Parathyroid adenoma (tissue), 2 donors: Measurements from ENCODE around the gene DOLK.

ENCODE experiments used
- H2AFZ ChIP-seq: fragments of 300-600 bp; sonication (generic); one replicate; pipeline ENCODE4 v1.7.0; 2017; ENCODE audit warnings: antibody characterized with exemption, mild to moderate bottlenecking
- H3K27ac ChIP-seq: fragments of 300-600 bp; sonication (generic); one replicate; pipeline ENCODE4 v1.7.0; 2017
- H3K27me3 ChIP-seq: fragments of 300-600 bp; sonication (generic); one replicate; pipeline ENCODE4 v1.7.0; 2017; ENCODE audit warnings: low read length; ENCODE audit not compliant: control insufficient read depth, insufficient read depth
- H3K36me3 ChIP-seq: fragments of 300-600 bp; sonication (generic); one replicate; pipeline ENCODE4 v1.7.0; 2017; ENCODE audit warnings: low read length; ENCODE audit not compliant: control insufficient read depth, insufficient read depth
- H3K4me1 ChIP-seq: fragments of 300-600 bp; sonication (generic); one replicate; pipeline ENCODE4 v1.7.0; 2017; ENCODE audit warnings: control low read depth
- H3K4me2 ChIP-seq: fragments of 300-600 bp; sonication (generic); one replicate; pipeline ENCODE4 v1.7.0; 2017; ENCODE audit warnings: low read length
- H3K4me3 ChIP-seq: fragments of 300-600 bp; sonication (generic); one replicate; pipeline ENCODE4 v1.7.0; 2017; ENCODE audit warnings: low read depth, low read length
- H3K79me2 ChIP-seq: fragments of 300-600 bp; sonication (generic); one replicate; pipeline ENCODE4 v1.7.0; 2017; ENCODE audit warnings: control low read depth
- H3K9ac ChIP-seq: fragments of 300-600 bp; sonication (generic); one replicate; pipeline ENCODE4 v1.7.0; 2017; ENCODE audit warnings: mild to moderate bottlenecking
- H3K9me3 ChIP-seq: fragments of 300-600 bp; sonication (generic); one replicate; pipeline ENCODE4 v1.7.0; 2017; ENCODE audit warnings: low read length; ENCODE audit not compliant: control insufficient read depth
- TF ChIP-seq, protein P1 (sequence below): fragments of 300-600 bp; sonication (generic); IDR thresholded peaks from one replicate; pipeline ENCODE4 v1.7.0; 2017; ENCODE audit warnings: antibody characterized with exemption, mild to moderate bottlenecking
- donor health status: primary hyperparathyroidism.

The DOLK gene

GRCh38 chr9:128940946-128941755, 6.3 kb downstream of the DOLK start:
- no peaks in the 10 kb centered on the region for H3K4me1 ChIP-seq
- no peaks in the 10 kb centered on the region for H3K9me3 ChIP-seq
- H3K79me2 ChIP-seq: no peaks in the 10 kb centered on the region
- H3K4me2 ChIP-seq: no peak overlapping the region
- no peak overlapping the region for H3K9ac ChIP-seq
- H3K36me3 ChIP-seq: no peaks in the 10 kb centered on the region
- TF ChIP-seq, protein P1, sequence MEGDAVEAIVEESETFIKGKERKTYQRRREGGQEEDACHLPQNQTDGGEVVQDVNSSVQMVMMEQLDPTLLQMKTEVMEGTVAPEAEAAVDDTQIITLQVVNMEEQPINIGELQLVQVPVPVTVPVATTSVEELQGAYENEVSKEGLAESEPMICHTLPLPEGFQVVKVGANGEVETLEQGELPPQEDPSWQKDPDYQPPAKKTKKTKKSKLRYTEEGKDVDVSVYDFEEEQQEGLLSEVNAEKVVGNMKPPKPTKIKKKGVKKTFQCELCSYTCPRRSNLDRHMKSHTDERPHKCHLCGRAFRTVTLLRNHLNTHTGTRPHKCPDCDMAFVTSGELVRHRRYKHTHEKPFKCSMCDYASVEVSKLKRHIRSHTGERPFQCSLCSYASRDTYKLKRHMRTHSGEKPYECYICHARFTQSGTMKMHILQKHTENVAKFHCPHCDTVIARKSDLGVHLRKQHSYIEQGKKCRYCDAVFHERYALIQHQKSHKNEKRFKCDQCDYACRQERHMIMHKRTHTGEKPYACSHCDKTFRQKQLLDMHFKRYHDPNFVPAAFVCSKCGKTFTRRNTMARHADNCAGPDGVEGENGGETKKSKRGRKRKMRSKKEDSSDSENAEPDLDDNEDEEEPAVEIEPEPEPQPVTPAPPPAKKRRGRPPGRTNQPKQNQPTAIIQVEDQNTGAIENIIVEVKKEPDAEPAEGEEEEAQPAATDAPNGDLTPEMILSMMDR: no peak
- no peak overlapping the region for H3K4me3 ChIP-seq
- no peak overlapping the region for H2AFZ ChIP-seq
- H3K27me3 ChIP-seq: no peaks in the 10 kb centered on the region
- peak overlapping the region; percentile 15 for H3K27ac ChIP-seq

- Histone ChIP-seq H3K9me3 (no peaks in the 10 kb centered on the region), H3K27me3 (no peaks in the 10 kb centered on the region), H3K79me2 (no peaks in the 10 kb centered on the region), H3K36me3 (no peaks in the 10 kb centered on the region), H3K9ac (no peak overlapping the region), H2AFZ (no peak overlapping the region), H3K4me3 (no peak overlapping the region), H3K4me2 (no peak overlapping the region), H3K27ac (no peak overlapping the region), H3K4me1 (no peaks in the 10 kb centered on the region)
- TF ChIP-seq, protein P1: no peak
Measured at GRCh38 chr9:128940271-128940921, 7.0 kb downstream of the DOLK start.

- TF ChIP-seq, protein P1: no peak
- Histone ChIP-seq H3K36me3 (no peaks in the 10 kb centered on the region), H3K4me2 (no peak overlapping the region), H3K27ac (no peak overlapping the region), H2AFZ (no peak overlapping the region), H3K9me3 (no peaks in the 10 kb centered on the region), H3K79me2 (no peaks in the 10 kb centered on the region), H3K4me3 (no peak overlapping the region), H3K27me3 (no peaks in the 10 kb centered on the region), H3K9ac (no peak overlapping the region), H3K4me1 (no peaks in the 10 kb centered on the region)
Measured at GRCh38 chr9:128937310-128938165, 9.9 kb downstream of the DOLK start.

- TF ChIP-seq, protein P1: no peak
- Histone ChIP-seq H3K36me3 (no peaks in the 10 kb centered on the region), H3K27ac (no peak overlapping the region)
Measured at GRCh38 chr9:128936171-128936865, 11.1 kb downstream of the DOLK start.

More at GRCh38 chr9:128936171-128936865, 11.1 kb downstream of the DOLK start:
- Histone ChIP-seq H3K79me2 (no peaks in the 10 kb centered on the region), H3K4me1 (no peaks in the 10 kb centered on the region), H2AFZ (no peak overlapping the region), H3K4me2 (no peak overlapping the region), H3K9ac (no peak overlapping the region), H3K9me3 (no peaks in the 10 kb centered on the region), H3K4me3 (no peak overlapping the region), H3K27me3 (no peaks in the 10 kb centered on the region)
